ENCODE data around the gene PRSS50.

DNA sequence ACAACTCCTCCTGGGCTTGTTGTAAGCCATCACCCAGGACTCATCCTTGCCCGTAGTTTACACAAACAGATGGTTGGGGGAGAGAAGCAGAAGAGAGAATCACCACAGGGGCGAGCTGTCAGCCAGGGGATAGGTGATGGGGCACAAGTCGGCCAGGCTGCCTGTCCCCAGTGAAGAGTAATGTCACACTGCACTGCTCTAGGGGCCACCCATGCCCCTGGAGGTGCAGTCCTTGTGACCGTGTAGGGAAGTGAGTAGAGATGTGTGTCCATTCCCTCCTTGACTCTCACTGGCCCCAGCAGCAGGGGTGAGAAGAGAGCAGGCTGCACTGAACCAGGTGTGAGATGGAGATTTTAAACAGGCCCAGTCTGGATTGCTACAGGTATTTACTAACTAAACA is 17.1 kb upstream of the PRSS50 start:
- TF ChIP-seq, protein P1, sequence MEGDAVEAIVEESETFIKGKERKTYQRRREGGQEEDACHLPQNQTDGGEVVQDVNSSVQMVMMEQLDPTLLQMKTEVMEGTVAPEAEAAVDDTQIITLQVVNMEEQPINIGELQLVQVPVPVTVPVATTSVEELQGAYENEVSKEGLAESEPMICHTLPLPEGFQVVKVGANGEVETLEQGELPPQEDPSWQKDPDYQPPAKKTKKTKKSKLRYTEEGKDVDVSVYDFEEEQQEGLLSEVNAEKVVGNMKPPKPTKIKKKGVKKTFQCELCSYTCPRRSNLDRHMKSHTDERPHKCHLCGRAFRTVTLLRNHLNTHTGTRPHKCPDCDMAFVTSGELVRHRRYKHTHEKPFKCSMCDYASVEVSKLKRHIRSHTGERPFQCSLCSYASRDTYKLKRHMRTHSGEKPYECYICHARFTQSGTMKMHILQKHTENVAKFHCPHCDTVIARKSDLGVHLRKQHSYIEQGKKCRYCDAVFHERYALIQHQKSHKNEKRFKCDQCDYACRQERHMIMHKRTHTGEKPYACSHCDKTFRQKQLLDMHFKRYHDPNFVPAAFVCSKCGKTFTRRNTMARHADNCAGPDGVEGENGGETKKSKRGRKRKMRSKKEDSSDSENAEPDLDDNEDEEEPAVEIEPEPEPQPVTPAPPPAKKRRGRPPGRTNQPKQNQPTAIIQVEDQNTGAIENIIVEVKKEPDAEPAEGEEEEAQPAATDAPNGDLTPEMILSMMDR (IDR thresholded peaks at IDR 0.05), result no peak
- TF ChIP-seq POLR2A (IDR thresholded peaks at IDR 0.05), result no peak

All from gastroesophageal sphincter (tissue), 3 donors.